NCI-H748 (cell line): Measurements from ENCODE around the gene MTMR12.
"Not testable (repeated sequence)": the region's sequence is repeated elsewhere in the genome, so short reads cannot be mapped to it uniquely, and the experiment has no call there.

Source experiments
- DNase-seq: peaks from one replicate; lab custom pipeline; 2025; ENCODE audit not compliant: unreplicated experiment; lab: John Stamatoyannopoulos, UW

The MTMR12 gene

GRCh38 chr5:32233696-32234447, 78.9 kb downstream of the MTMR12 start:
- DNase-seq = no peak

GRCh38 chr5:32233220-32233695, 79.5 kb downstream of the MTMR12 start:
- no peak for DNase-seq

GRCh38 chr5:32232441-32233219, 80.1 kb downstream of the MTMR12 start:
- peak; percentile 84 for DNase-seq

DNA sequence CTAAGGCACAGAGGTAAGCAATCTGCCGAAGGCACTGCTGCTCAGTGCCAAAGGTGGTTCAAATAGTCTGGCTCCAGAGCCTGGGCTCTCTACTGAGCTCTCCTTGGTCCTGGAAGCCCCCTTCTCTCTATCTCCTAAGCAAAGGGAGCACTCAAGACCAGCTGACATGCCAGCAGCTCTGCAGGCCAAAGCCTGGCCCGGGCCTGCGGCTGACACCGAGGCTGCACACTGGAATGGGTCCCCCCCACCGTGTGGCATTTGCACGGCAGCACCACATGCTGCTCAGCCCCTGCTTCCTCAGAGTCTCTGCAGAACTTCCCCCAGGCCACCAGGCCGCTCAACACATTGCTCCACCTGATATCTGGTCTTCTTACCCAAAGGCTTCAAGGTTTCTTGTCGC, 80.8 kb downstream of the MTMR12 start:
- no peak for DNase-seq

- no peak for DNase-seq
Measured at GRCh38 chr5:32231241-32231640, 81.5 kb downstream of the MTMR12 start.

- peak; percentile 43 for DNase-seq
Measured at GRCh38 chr5:32230356-32231099, 82.2 kb downstream of the MTMR12 start.

DNA sequence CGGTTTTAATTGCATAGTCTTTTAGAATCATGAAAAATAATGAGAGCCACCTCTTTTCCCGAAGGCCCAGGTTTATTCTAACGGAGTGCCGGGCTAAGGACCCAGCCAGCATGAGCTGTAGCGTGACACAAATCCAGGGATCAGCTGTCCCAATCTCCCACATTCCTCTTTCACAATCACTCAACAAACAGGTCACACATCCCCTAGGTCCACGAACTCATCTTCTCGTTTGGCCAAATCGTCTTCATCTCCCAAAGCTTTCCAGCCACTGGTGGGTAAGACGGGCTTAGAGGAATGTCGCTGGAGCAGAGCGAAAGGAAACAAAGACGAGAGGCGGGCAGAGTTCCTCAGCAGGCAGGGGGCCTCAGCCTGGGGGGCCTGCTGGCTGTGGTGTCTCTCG, 83.2 kb downstream of the MTMR12 start:
- DNase-seq = no peak

GRCh38 chr5:32228816-32229215, 83.9 kb downstream of the MTMR12 start:
- DNase-seq = no peak

GRCh38 chr5:32225445-32225844, 87.3 kb downstream of the MTMR12 start:
- no peak for DNase-seq

- no peak for DNase-seq
Measured at GRCh38 chr5:32223972-32224609, 88.6 kb downstream of the MTMR12 start.

- peak; percentile 67 for DNase-seq
Measured at GRCh38 chr5:32222723-32223470, 89.8 kb downstream of the MTMR12 start.

GRCh38 chr5:32217886-32218396, 94.8 kb downstream of the MTMR12 start:
- DNase-seq = peak; percentile 58

DNA sequence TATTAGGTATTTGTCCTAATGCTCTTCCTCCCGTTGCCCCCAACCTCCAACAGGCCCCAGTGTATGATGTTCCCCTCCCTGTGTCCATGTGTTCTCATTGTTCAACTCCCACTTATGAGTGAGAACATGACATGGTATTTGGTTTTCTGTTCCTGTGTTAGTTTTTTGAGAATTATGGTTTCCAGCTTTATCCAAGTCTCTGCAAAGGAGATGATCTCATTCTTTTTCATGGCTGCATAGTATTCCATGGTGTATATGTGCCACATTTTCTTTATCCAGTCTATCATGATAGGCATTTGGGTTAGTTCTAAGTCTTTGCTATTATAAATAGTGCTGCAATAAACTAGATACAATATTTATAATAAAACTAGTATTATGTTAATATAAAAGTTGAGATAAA, 98.4 kb downstream of the MTMR12 start:
- DNase-seq = not testable (repeated sequence)

DNA sequence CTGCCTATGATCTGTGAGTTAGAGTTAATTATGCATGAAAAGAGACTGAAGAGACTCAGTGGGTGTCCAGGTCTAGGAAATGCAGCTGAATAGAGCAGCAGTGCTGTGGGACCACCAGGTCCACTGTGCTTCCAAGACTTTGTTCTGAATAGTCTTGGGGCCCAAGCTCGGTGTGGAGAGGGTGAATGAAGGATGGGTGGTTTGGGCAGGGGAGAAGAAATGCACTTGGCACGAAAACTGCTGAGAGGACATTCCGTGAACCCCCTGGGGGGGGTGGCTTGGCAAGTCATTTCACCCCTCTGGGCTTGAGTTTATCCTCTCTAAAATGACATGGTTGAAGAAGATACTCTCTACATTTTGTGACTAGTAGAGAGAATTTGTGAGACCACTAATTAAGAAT, 102.6 kb downstream of the MTMR12 start:
- no peak for DNase-seq

GRCh38 chr5:32208837-32209236, 103.9 kb downstream of the MTMR12 start:
- DNase-seq = not testable (repeated sequence)

DNA sequence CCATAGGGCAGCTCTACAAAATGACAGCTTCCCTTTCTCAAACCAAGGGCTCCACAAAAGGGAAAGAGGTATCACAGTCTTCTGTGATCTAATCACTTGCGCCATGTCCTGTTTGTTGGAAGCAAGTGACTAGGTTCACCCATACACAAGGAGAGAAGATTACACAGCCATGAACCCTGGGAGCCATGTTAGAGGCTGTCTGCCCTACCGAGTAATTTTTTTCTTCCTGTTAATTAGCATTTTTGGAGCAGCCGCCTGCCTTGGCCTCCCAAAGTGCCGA, 105.4 kb downstream of the MTMR12 start:
- no peak for DNase-seq

GRCh38 chr5:32206509-32207354, 106.0 kb downstream of the MTMR12 start:
- no peak for DNase-seq

DNA sequence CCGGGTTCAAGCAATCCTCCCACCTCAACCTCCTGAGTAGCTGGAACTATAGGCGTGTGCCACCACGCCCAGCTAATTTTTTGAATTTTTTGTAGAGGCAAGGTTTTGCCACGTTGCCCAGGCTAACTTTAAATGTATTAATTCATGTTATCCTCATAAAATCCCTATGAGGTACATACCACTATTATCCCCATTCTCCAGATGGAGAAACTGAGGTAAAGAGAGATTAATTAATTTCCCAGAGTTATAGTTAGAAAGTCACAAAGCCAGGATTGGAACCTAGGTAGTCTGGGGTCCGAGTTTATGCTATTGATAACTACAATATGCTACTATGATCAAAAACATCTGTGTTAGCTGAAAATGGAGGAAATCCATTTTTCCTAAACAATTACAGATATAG, 106.7 kb downstream of the MTMR12 start:
- DNase-seq = no peak

- no peak for DNase-seq
Measured at GRCh38 chr5:32202394-32202793, 110.3 kb downstream of the MTMR12 start.
